Endothelial cell (in vitro differentiated cells): Measurements from ENCODE around the gene SLC25A17. TPM values are rescaled to one million over a fixed set of nuclear protein-coding genes. Genes with fewer than 3 reads are reported as not detected.
"Not testable (repeated sequence)": the region's sequence is repeated elsewhere in the genome, so short reads cannot be mapped to it uniquely, and the experiment has no call there.

Experiments
- DNase-seq: peaks from one replicate; pipeline ENCODE4 v3.0.0; 2021; ENCODE audit warnings: low spot score
- H3K27ac Mint-ChIP-seq: one replicate; pipeline ENCODE4 v1.8.0; 2021; ENCODE audit warnings: mixed read lengths, inconsistent platforms; ENCODE audit not compliant: unreplicated experiment
- H3K27me3 Mint-ChIP-seq: one replicate; pipeline ENCODE4 v1.8.0; 2021; ENCODE audit warnings: mild to moderate bottlenecking, moderate library complexity, mixed read lengths, inconsistent platforms; ENCODE audit not compliant: unreplicated experiment
- H3K36me3 Mint-ChIP-seq: one replicate; pipeline ENCODE4 v1.8.0; 2021; ENCODE audit warnings: mild to moderate bottlenecking, low read depth, mixed read lengths, inconsistent platforms; ENCODE audit not compliant: unreplicated experiment
- H3K4me1 Mint-ChIP-seq: one replicate; pipeline ENCODE4 v1.8.0; 2021; ENCODE audit warnings: mild to moderate bottlenecking, mixed read lengths, inconsistent platforms; ENCODE audit not compliant: unreplicated experiment
- H3K4me3 Mint-ChIP-seq: one replicate; pipeline ENCODE4 v1.8.0; 2021; ENCODE audit warnings: mild to moderate bottlenecking, mixed read lengths, inconsistent platforms; ENCODE audit not compliant: unreplicated experiment
- H3K9me3 Mint-ChIP-seq: one replicate; pipeline ENCODE4 v1.8.0; 2021; ENCODE audit warnings: mixed read lengths, inconsistent platforms; ENCODE audit not compliant: unreplicated experiment
- total RNA-seq: library from RNA; stranded (reverse); fragmentation: NEBNext Ultra II Directional; extraction: Animal tissue kit (Norgen Biotek cat#: 25700); gene quantifications from one replicate; pipeline ENCODE4 v1.2.1, GENCODE V29; 2021; ENCODE audit not compliant: unreplicated experiment
- TF ChIP-seq, protein P1 (sequence below): fragments of 200-600 bp; sonication (generic); IDR thresholded peaks from one replicate; pipeline ENCODE4 v1.5.0; 2021; ENCODE audit warnings: antibody characterized with exemption; ENCODE audit not compliant: unreplicated experiment

SLC25A17 gene
- total RNA-seq, 1 donor from 2014 or later = 18.1 TPM

DNA sequence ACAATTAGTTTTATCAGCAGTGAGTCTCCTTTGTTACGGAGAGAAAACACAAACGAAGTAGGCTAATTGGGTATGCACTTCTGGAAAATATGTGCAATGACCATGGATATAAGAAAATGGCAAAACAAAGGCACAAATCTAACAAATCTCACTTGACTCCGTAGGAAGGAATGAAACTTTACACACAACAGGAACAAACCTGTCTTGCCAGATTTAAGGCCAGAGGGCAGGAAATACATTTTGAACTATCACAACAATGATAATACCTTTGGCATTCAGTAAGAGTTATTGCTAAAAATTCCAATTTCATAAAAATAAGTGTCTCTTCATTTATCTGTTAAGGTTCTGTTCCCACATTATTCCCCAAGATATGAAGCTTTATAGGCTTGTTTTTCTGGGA, 36.6 kb downstream of the SLC25A17 start:
- peaks cover 7% of the 10 kb centered on the region for H3K4me1 Mint-ChIP-seq
- TF ChIP-seq, protein P1, sequence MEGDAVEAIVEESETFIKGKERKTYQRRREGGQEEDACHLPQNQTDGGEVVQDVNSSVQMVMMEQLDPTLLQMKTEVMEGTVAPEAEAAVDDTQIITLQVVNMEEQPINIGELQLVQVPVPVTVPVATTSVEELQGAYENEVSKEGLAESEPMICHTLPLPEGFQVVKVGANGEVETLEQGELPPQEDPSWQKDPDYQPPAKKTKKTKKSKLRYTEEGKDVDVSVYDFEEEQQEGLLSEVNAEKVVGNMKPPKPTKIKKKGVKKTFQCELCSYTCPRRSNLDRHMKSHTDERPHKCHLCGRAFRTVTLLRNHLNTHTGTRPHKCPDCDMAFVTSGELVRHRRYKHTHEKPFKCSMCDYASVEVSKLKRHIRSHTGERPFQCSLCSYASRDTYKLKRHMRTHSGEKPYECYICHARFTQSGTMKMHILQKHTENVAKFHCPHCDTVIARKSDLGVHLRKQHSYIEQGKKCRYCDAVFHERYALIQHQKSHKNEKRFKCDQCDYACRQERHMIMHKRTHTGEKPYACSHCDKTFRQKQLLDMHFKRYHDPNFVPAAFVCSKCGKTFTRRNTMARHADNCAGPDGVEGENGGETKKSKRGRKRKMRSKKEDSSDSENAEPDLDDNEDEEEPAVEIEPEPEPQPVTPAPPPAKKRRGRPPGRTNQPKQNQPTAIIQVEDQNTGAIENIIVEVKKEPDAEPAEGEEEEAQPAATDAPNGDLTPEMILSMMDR = no peak
- no peaks in the 10 kb centered on the region for H3K27me3 Mint-ChIP-seq
- DNase-seq = no peak
- peaks cover 8% of the 10 kb centered on the region for H3K36me3 Mint-ChIP-seq
- H3K9me3 Mint-ChIP-seq = no peaks in the 10 kb centered on the region
- H3K4me3 Mint-ChIP-seq = no peak overlapping the region
- peak overlapping the region; percentile 54 for H3K27ac Mint-ChIP-seq

DNA sequence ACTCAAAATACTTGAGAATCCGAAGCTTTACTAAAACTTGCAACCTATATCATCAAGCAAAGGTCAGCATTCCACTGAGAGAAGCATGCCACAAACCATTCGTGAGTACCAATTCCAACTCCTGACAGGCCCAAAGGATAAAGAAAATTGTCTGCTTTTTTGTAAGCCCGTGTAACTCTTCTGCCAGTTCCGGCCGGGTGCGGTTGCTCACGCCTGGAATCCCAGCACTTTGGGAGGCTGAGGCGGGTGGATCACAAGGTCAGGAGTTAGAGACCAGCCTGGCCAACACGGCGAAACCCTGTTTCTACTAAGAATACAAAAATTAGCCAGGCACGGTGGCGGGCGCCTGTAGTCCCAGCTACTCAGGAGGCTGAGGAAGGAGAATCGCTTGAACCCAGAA, 37.4 kb downstream of the SLC25A17 start:
- not testable (repeated sequence) for H3K4me3 Mint-ChIP-seq, H3K9me3 Mint-ChIP-seq, H3K27ac Mint-ChIP-seq, H3K27me3 Mint-ChIP-seq, H3K36me3 Mint-ChIP-seq, DNase-seq, H3K4me1 Mint-ChIP-seq

DNA sequence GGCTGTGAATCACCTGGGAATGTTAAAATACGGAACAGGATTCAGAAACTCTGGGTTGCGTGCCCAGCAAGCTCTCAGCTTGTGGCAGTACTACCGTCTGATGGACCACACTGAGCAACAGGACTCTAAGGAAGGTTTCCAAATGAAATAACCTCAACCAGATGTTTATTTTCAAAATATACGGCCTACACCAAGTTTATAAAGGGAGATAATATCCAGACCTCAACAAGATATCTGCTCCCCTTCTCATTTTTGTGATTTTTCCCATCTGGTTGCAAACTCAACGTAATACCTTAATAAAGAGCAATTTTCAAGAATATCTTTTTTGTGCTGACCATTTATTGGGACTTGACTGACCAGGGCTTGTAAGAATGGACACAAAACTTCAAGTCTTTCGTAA, 49.4 kb downstream of the SLC25A17 start:
- Mint-ChIP-seq H3K27me3 (no peaks in the 10 kb centered on the region), H3K4me3 (no peak overlapping the region), H3K4me1 (no peaks in the 10 kb centered on the region), H3K27ac (no peak overlapping the region), H3K9me3 (no peaks in the 10 kb centered on the region), H3K36me3 (peaks cover 16% of the 10 kb centered on the region)
- TF ChIP-seq, protein P1 = no peak
- no peak for DNase-seq

DNA sequence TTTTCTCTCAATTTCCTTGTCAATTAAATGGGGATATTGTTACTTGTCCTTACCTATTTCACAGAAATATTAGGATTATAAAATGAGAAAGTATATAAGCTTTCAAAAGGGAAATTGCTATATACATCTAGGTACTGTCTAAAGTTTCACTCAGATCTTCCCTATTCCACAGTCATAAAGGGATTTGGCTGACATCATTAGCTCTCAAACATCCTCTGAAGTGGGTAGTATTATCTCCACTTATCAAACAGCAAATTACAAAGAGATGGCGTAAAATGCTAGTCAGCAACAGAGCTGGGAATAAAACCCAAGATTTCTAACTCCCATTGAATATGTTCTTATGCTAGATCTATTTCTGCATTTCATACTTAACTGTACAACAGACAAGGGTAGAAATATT, 50.9 kb downstream of the SLC25A17 start:
- Mint-ChIP-seq H3K36me3 (peaks cover 10% of the 10 kb centered on the region), H3K27ac (no peak overlapping the region), H3K27me3 (no peaks in the 10 kb centered on the region), H3K4me3 (no peak overlapping the region), H3K9me3 (no peaks in the 10 kb centered on the region), H3K4me1 (no peaks in the 10 kb centered on the region)
- DNase-seq = no peak
- TF ChIP-seq, protein P1 = no peak

DNA sequence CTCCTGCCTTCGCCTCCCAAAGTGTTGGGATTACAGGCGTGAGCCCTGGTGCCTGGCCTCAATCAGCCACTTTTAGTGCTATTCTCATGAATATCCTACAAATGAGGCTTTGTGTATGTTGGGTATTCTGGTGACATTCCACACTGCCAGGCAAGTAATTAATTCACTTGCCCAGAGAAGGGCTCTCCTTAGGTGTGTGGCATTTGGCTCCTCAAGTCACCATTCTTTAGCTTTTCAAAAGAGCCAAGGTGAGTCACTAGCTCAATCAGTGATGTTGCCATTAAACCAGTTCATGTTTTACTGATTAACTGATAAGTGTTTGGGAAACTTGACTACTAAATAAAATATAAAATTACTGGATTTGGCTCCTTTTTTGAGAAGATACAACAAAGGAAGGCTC, 52.2 kb downstream of the SLC25A17 start:
- Mint-ChIP-seq H3K9me3 (no peaks in the 10 kb centered on the region), H3K36me3 (peaks cover 10% of the 10 kb centered on the region)

More for the DNA sequence above, 52.2 kb downstream of the SLC25A17 start:
- H3K4me1 Mint-ChIP-seq = no peaks in the 10 kb centered on the region
- no peak for DNase-seq
- H3K4me3 Mint-ChIP-seq = no peak overlapping the region
- no peak overlapping the region for H3K27ac Mint-ChIP-seq
- H3K27me3 Mint-ChIP-seq = no peaks in the 10 kb centered on the region
- TF ChIP-seq, protein P1 = no peak
